T-helper 9 cell (primary cell): ENCODE data around the gene CARD6.
"Not testable (repeated sequence)": the region's sequence is repeated elsewhere in the genome, so short reads cannot be mapped to it uniquely, and the experiment has no call there.

Experiments used
- DNase-seq: peaks from one replicate; pipeline ENCODE4 v3.0.0-alpha.2; 2020
- total RNA-seq, 2 donors: gene quantifications; one replicate each; lab custom pipeline; 2026; lab: John Stamatoyannopoulos, UW

Gene CARD6, protein sequence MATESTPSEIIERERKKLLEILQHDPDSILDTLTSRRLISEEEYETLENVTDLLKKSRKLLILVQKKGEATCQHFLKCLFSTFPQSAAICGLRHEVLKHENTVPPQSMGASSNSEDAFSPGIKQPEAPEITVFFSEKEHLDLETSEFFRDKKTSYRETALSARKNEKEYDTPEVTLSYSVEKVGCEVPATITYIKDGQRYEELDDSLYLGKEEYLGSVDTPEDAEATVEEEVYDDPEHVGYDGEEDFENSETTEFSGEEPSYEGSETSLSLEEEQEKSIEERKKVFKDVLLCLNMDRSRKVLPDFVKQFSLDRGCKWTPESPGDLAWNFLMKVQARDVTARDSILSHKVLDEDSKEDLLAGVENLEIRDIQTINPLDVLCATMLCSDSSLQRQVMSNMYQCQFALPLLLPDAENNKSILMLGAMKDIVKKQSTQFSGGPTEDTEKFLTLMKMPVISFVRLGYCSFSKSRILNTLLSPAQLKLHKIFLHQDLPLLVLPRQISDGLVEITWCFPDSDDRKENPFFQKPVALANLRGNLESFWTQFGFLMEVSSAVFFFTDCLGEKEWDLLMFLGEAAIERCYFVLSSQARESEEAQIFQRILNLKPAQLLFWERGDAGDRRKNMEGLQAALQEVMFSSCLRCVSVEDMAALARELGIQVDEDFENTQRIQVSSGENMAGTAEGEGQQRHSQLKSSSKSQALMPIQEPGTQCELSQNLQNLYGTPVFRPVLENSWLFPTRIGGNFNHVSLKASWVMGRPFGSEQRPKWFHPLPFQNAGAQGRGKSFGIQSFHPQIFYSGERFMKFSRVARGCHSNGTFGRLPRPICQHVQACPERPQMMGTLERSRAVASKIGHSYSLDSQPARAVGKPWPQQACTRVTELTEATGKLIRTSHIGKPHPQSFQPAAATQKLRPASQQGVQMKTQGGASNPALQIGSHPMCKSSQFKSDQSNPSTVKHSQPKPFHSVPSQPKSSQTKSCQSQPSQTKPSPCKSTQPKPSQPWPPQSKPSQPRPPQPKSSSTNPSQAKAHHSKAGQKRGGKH
- total RNA-seq, result 2.9 to 13.2 reads per million in 2 donors

- no peak for DNase-seq
These were observed at the start of gene CARD6 for GRCh38 chr5:40841068-40841805. Gene CARD6 (plus strand): TSS chr5:40841367. CDS start chr5:40841383, 16 bp downstream.

- DNase-seq, result no peak
These were observed 49.4 kb upstream of the CARD6 start for GRCh38 chr5:40791715-40792139.

- not testable (repeated sequence) for DNase-seq
These were observed 48.5 kb upstream of the CARD6 start for GRCh38 chr5:40792691-40793090.

- DNase-seq, result not testable (repeated sequence)
These were observed 46.8 kb upstream of the CARD6 start for GRCh38 chr5:40794340-40794739.

DNA sequence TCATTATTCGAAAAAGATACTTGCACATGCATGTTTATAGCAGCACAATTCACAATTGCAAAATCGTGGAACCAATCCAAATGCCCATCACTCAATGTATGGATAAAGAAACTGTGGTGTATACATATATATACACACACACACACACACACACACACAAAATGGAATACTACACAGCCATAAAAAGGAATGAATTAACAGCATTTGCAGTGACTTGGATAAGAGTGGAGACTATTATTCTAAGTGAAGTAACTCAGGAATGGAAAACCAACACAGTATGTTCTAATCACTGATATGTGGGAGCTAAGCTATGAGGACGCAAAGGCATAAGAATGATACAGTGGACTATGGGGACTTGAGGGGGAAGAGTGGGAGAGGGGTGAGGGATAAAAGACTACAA is 46.3 kb upstream of the CARD6 start:
- not testable (repeated sequence) for DNase-seq

- DNase-seq, result no peak
These were observed 44.7 kb upstream of the CARD6 start for GRCh38 chr5:40796487-40796889.

GRCh38 chr5:40797273-40798011 is 43.7 kb upstream of the CARD6 start:
- DNase-seq, result peak; percentile 75

GRCh38 chr5:40798012-40798800 is 43.0 kb upstream of the CARD6 start, which contains the start of gene PRKAA1:
Gene PRKAA1 (minus strand): TSS chr5:40798374. CDS start chr5:40798189, 185 bp downstream.
- peak; percentile 86 for DNase-seq

DNA sequence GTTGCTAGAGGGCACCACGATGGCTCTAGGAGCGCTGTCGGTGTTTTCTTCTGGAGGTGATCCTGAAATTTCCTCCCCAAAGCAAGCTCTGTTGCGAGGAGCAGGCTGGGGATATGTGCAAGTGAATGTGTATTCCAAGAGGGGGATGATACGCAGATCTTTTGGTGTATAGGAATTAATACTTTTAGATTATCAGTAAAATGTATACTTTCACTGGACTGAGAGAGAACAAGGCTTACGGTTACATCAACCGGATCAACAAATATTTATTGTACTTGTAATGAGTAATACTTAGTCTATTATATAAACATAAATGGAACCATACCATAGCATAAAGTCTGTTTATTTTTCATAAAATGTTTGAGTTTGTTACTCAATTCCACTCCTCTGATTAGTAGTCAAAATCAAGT is 42.4 kb upstream of the CARD6 start:
- DNase-seq, result no peak

DNA sequence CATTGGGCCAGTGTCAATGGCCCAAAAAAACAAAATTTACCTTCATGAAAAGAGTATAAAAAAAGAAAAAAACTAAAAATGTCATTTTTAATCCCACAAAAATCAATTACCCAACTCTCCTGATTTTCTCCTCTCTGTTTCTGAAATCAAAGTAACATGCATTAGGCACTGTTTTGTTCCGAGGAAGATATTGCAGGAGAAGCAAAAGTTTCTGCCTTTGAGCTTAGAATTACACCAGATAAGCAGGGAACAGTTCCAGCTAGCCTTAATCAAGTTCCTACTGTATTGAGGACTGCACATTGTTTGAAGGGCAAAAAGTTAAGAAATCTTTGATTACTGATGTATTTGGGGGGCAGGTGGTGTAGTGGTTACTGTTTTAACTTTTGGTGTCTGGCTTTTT is 41.9 kb upstream of the CARD6 start:
- DNase-seq, result no peak

- no peak for DNase-seq
These were observed 39.2 kb upstream of the CARD6 start for GRCh38 chr5:40801771-40802562.

- DNase-seq, result no peak
These were observed 29.0 kb upstream of the CARD6 start for GRCh38 chr5:40812125-40812524.

- no peak for DNase-seq
These were observed 27.4 kb upstream of the CARD6 start for GRCh38 chr5:40813698-40814281.

- no peak for DNase-seq
These were observed 17.7 kb upstream of the CARD6 start for GRCh38 chr5:40823459-40823858.

DNA sequence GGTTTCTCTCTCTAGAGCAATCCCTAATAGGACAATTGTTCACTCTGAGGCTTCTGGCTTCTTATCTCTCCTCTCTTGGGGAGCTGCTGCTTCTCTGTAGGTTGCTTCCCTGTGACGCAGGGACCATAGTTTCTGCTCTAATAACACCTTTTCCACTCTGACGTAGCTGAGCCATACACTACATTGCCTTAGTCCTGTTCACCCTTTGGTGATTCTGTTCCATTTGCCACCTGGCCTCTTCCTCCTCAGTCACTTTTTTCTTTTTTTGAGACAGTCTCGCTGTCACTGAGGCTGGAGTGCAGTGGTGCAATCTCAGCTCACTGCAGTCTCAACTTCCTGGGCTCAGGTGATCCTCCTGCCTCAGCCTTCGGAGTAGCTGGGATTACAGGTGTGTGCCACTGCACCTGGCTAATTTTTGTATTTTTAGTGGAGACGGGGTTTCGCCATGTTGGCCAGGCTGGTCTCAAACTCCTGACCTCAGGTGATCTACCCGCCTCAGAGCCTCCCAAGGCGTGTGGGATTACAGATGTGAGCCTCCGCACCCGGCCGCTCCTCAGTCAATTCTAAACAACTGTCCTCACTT is 15.6 kb upstream of the CARD6 start:
- not testable (repeated sequence) for DNase-seq

DNA sequence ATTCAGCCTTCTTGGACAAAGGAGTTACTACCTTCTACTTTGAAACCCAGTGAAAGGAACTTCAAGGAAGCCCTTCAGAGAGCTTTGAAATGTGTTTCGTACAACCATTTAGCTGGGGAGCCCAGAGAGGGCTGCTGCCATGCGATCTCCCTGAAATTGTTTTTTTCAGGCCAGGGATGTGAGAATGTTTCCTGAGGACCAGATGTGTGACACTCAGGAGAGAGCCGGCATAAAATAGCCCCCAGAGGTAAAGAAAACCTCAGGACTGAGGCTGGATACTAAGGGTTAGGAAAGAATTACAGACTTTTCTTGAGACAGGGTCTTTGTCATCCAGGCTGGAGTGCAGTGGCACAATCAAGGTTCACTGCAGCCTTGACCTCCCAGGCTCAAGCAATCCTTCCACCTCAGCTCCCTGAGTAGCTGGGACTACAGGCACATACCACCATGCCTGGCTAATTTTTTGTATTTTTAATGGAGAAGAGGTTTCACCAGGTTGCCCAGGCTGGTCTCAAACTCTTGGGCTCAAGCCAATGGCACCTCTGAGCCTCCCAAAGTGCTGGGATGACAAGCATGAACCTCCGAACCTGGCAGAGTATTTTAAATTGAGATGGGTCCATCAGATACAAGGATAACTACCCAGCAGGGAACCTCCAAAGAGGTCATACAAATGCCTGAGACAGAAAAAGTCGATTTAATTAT is 14.5 kb upstream of the CARD6 start:
- no peak for DNase-seq

- DNase-seq, result no peak
These were observed 13.8 kb upstream of the CARD6 start for GRCh38 chr5:40827188-40827977.
